IMR-90 (cell line): ENCODE measurements around the gene DPP8.

Experiments
- BHLHE40 ChIP-seq: fragments of 150-350 bp; IDR thresholded peaks from 2 replicates; pipeline ENCODE4 v1.6.1; 2016; ENCODE audit warnings: mild to moderate bottlenecking, low read depth, low read length
- CEBPB ChIP-seq: IDR thresholded peaks from 2 replicates; pipeline ENCODE4 v1.6.1; 2012; ENCODE audit warnings: low read depth, low read length, improper control_type of control experiment
- POLR2A ChIP-seq: IDR thresholded peaks from 2 replicates; pipeline ENCODE4 v1.6.1; 2012; ENCODE audit warnings: mild to moderate bottlenecking, low read depth, low read length
- TF ChIP-seq, protein P1 (sequence below): conservative IDR thresholded peaks from 2 replicates; pipeline ENCODE4 v1.5.1; 2012; ENCODE audit warnings: mild to moderate bottlenecking, low read depth, low read length, improper control_type of control experiment

DNA sequence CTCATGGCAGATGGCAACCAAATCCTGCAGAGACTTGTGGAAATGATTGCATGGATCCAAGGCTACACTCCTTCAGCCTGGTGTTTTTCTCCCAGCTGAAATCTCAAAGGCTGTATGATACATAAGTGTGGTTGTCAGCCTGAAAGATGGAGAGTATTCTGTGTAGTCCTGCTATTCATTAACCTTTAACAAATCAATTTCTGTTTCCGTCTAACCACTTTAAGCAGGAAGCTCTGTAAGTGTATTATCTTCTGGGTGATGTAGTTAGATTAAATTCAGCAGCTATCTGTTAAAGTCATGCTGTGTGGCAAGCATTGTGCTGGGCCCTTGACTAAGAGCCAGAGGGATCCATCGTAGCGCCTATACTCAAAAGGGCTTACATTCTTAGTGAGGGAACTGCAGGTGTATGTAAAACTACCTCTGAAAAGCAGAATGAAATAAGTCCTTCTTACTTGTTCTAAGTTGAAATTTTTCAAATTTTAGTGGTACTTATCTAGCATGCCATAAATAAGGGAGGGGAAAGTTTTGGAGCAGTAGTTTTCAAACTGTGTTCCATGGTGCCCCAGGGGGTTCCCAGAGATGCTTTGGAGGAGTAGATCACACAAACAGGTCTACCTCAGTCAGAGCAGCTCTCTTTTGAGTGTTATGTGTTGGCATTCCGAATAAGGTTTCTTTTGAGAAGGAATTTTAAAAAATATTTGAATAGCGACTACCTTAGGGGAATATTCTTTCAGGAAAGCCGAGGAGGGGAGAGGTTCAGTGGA lies 41.7 kb upstream of the DPP8 start:
- TF ChIP-seq, protein P1, sequence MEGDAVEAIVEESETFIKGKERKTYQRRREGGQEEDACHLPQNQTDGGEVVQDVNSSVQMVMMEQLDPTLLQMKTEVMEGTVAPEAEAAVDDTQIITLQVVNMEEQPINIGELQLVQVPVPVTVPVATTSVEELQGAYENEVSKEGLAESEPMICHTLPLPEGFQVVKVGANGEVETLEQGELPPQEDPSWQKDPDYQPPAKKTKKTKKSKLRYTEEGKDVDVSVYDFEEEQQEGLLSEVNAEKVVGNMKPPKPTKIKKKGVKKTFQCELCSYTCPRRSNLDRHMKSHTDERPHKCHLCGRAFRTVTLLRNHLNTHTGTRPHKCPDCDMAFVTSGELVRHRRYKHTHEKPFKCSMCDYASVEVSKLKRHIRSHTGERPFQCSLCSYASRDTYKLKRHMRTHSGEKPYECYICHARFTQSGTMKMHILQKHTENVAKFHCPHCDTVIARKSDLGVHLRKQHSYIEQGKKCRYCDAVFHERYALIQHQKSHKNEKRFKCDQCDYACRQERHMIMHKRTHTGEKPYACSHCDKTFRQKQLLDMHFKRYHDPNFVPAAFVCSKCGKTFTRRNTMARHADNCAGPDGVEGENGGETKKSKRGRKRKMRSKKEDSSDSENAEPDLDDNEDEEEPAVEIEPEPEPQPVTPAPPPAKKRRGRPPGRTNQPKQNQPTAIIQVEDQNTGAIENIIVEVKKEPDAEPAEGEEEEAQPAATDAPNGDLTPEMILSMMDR = no peak
- TF ChIP-seq BHLHE40 = no peak
- TF ChIP-seq POLR2A = no peak
- no peak for TF ChIP-seq CEBPB
